Cardiac fibroblast (primary cell): Measurements from ENCODE around the gene CUL9.

Source experiments
- DNase-seq, 2 donors: peaks; one replicate each; pipeline versions ENCODE4 v3.0.0 to v3.0.0-alpha.2; 2010; ENCODE audit warnings: low read depth in 2 of 2
- H3K4me3 ChIP-seq, 2 donors: replicated peaks in 1 of 2; 1 replicate in 1 of 2; 2 replicates in 1 of 2; pipeline ENCODE4 v1.5.1; 2011; ENCODE audit warnings: low read depth in 2 of 2, low read length in 2 of 2, mild to moderate bottlenecking in 2 of 2, moderate library complexity in 1 of 2
- CTCF ChIP-seq: IDR thresholded peaks from one replicate; pipeline ENCODE4 v1.5.1; 2011; ENCODE audit warnings: low read depth, mild to moderate bottlenecking, low read length, inconsistent platforms

Gene CUL9

GRCh38 chr6:43180058-43180457 is 1.9 kb upstream of the CUL9 start:
- no peak for DNase-seq
- H3K4me3 ChIP-seq = no peak overlapping the region
- TF ChIP-seq CTCF = no peak

GRCh38 chr6:43180985-43181384 is 1.0 kb upstream of the CUL9 start:
- H3K4me3 ChIP-seq = no peak overlapping the region
- DNase-seq = peak in 1 of 2 donors; percentile 10
- TF ChIP-seq CTCF = no peak

GRCh38 chr6:43181621-43181941 is 415 bp upstream of the CUL9 start:
- DNase-seq = no peak
- peak overlapping the region; percentile 77 to 80 for H3K4me3 ChIP-seq
- TF ChIP-seq CTCF = no peak

- no peak for DNase-seq
- TF ChIP-seq CTCF = no peak
- H3K4me3 ChIP-seq = no peak overlapping the region
These were observed 1.4 kb downstream of the CUL9 start for GRCh38 chr6:43183441-43183840.

- H3K4me3 ChIP-seq = no peak overlapping the region
- TF ChIP-seq CTCF = no peak
- no peak for DNase-seq
These were observed 2.4 kb downstream of the CUL9 start for GRCh38 chr6:43184268-43184985.

- H3K4me3 ChIP-seq = no peak overlapping the region
- DNase-seq = no peak
- no peak for TF ChIP-seq CTCF
These were observed 3.5 kb downstream of the CUL9 start for GRCh38 chr6:43185391-43185985.

GRCh38 chr6:43186019-43186418 is 4.0 kb downstream of the CUL9 start:
- no peak for DNase-seq
- TF ChIP-seq CTCF = no peak
- no peak overlapping the region for H3K4me3 ChIP-seq
